ENCODE results near the gene TNFAIP8. TPM values are rescaled to one million over a fixed set of nuclear protein-coding genes. Genes with fewer than 3 reads are reported as not detected.

The TNFAIP8 gene
- total and polyA plus RNA-seq, 2 experiments from 2014 or later, result 10.6 to 29.2 TPM

GRCh38 chr5:119324842-119325241 lies 31.0 kb upstream of the TNFAIP8 start:
- no peak for ATAC-seq
- Histone ChIP-seq H3K4me3 (no peak overlapping the region), H3K79me2 (replicated peaks; ENCODE audit: insufficient read depth) (no peaks in the 10 kb centered on the region), H2AFZ (no peak overlapping the region), H3K4me1 (ENCODE audit: insufficient read depth) (peaks cover 46% of the 10 kb centered on the region), H3K9me2 (ENCODE audit: insufficient read depth) (no peaks in the 10 kb centered on the region), H3K36me3 (ENCODE audit: insufficient read depth) (no peaks in the 10 kb centered on the region), H3K27ac (ENCODE audit: low read depth) (no peak overlapping the region), H3K27me3 (ENCODE audit: insufficient read depth) (no peaks in the 10 kb centered on the region), H3K4me2 (no peak overlapping the region), H3F3A (replicated peaks; ENCODE audit: low read depth) (no peaks in the 10 kb centered on the region), H4K20me1 (replicated peaks; ENCODE audit: insufficient read depth) (no peaks in the 10 kb centered on the region)
- TF ChIP-seq CREB1 (CRISPR knock-in tag; IDR thresholded peaks at IDR 0.05; ENCODE audit: low read depth), result no peak
- no peak for TF ChIP-seq ZNF331 (CRISPR knock-in tag; IDR thresholded peaks at IDR 0.05; ENCODE audit: low read depth)
- no peak for TF ChIP-seq EZH2phosphoT487 (IDR thresholded peaks at IDR 0.05; ENCODE audit: unreplicated experiment)
- no peak for TF ChIP-seq JUNB (IDR thresholded peaks at IDR 0.05; ENCODE audit: unreplicated experiment)
- TF ChIP-seq NANOG (IDR thresholded peaks at IDR 0.05; ENCODE audit: borderline replicate concordance), result no peak
- TF ChIP-seq ZNF462 (CRISPR knock-in tag; IDR thresholded peaks at IDR 0.05), result no peak
- no peak for TF ChIP-seq REST (IDR thresholded peaks at IDR 0.05; ENCODE audit: unreplicated experiment)
- no peak for TF ChIP-seq STAT1 (IDR thresholded peaks at IDR 0.05; ENCODE audit: unreplicated experiment)
- no peak for TF ChIP-seq ZNF114 (CRISPR knock-in tag; IDR thresholded peaks at IDR 0.05)
- TF ChIP-seq CTCF (conservative IDR thresholded peaks at IDR 0.05; ENCODE audit: low read depth in 2 of 2), result no peak
- TF ChIP-seq POLR2AphosphoS5 (IDR thresholded peaks at IDR 0.05; ENCODE audit: low read depth), result no peak
- TF ChIP-seq ETS1 (IDR thresholded peaks at IDR 0.05), result no peak
- Mint-ChIP-seq H3K9me3 (no peaks in the 10 kb centered on the region), H3K4me1 (peaks cover 51% of the 10 kb centered on the region), H3K4me3 (no peak overlapping the region), H3K27ac (no peak overlapping the region), H3K27me3 (ENCODE audit: insufficient read depth, low read depth, poor library complexity) (peaks cover 6% of the 10 kb centered on the region), H3K36me3 (ENCODE audit: low read depth) (no peaks in the 10 kb centered on the region; the same call in 2 of the 3 replicates)
- DNase-seq (ENCODE audit: low spot score), result no peak

Data from GM23338 (cell line).